Endothelial cell (in vitro differentiated cells): Measurements from ENCODE around the gene DCAF8. TPM values are rescaled to one million over a fixed set of nuclear protein-coding genes. Genes with fewer than 3 reads are reported as not detected.

ENCODE experiments used
- DNase-seq: peaks from one replicate; pipeline ENCODE4 v3.0.0; 2021; ENCODE audit warnings: low spot score
- H3K27ac Mint-ChIP-seq: one replicate; pipeline ENCODE4 v1.8.0; 2021; ENCODE audit warnings: mixed read lengths, inconsistent platforms; ENCODE audit not compliant: unreplicated experiment
- H3K27me3 Mint-ChIP-seq: one replicate; pipeline ENCODE4 v1.8.0; 2021; ENCODE audit warnings: mild to moderate bottlenecking, moderate library complexity, mixed read lengths, inconsistent platforms; ENCODE audit not compliant: unreplicated experiment
- H3K36me3 Mint-ChIP-seq: one replicate; pipeline ENCODE4 v1.8.0; 2021; ENCODE audit warnings: mild to moderate bottlenecking, low read depth, mixed read lengths, inconsistent platforms; ENCODE audit not compliant: unreplicated experiment
- H3K4me1 Mint-ChIP-seq: one replicate; pipeline ENCODE4 v1.8.0; 2021; ENCODE audit warnings: mild to moderate bottlenecking, mixed read lengths, inconsistent platforms; ENCODE audit not compliant: unreplicated experiment
- H3K4me3 Mint-ChIP-seq: one replicate; pipeline ENCODE4 v1.8.0; 2021; ENCODE audit warnings: mild to moderate bottlenecking, mixed read lengths, inconsistent platforms; ENCODE audit not compliant: unreplicated experiment
- H3K9me3 Mint-ChIP-seq: one replicate; pipeline ENCODE4 v1.8.0; 2021; ENCODE audit warnings: mixed read lengths, inconsistent platforms; ENCODE audit not compliant: unreplicated experiment
- total RNA-seq: library from RNA; stranded (reverse); fragmentation: NEBNext Ultra II Directional; extraction: Animal tissue kit (Norgen Biotek cat#: 25700); gene quantifications from one replicate; pipeline ENCODE4 v1.2.1, GENCODE V29; 2021; ENCODE audit not compliant: unreplicated experiment
- TF ChIP-seq, protein P1 (sequence below): fragments of 200-600 bp; sonication (generic); IDR thresholded peaks from one replicate; pipeline ENCODE4 v1.5.0; 2021; ENCODE audit warnings: antibody characterized with exemption; ENCODE audit not compliant: unreplicated experiment

The DCAF8 gene
- total RNA-seq, 1 donor from 2014 or later: 134 TPM

DNA sequence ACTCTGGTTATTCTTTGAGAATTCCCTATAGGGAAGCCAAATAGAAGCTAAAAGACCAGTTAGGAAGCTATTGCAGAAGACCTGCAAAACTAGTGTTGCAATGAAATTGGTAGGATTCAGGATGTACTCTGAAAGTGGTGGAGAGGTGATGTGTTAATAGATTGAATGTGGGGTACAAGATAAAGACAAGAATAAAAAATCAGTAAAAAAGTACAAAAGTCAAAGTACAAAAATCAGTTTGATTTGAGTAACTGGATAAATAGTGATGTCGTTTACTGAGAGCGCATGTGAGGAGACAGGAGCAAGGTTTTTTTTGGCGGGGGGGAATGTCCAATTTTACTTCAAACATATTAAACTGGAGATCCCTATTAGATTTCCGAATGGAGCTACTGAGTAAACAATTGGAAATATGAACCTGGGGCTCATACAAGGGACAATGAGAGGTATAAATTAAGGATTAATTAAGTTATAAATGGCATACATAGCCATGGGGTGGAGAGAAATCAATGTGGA lies 2.5 kb upstream of the DCAF8 start:
- H3K27ac Mint-ChIP-seq: no peak overlapping the region
- no peak overlapping the region for H3K4me3 Mint-ChIP-seq
- DNase-seq: no peak
- H3K27me3 Mint-ChIP-seq: peaks cover 11% of the 10 kb centered on the region
- no peaks in the 10 kb centered on the region for H3K9me3 Mint-ChIP-seq
- TF ChIP-seq, protein P1, sequence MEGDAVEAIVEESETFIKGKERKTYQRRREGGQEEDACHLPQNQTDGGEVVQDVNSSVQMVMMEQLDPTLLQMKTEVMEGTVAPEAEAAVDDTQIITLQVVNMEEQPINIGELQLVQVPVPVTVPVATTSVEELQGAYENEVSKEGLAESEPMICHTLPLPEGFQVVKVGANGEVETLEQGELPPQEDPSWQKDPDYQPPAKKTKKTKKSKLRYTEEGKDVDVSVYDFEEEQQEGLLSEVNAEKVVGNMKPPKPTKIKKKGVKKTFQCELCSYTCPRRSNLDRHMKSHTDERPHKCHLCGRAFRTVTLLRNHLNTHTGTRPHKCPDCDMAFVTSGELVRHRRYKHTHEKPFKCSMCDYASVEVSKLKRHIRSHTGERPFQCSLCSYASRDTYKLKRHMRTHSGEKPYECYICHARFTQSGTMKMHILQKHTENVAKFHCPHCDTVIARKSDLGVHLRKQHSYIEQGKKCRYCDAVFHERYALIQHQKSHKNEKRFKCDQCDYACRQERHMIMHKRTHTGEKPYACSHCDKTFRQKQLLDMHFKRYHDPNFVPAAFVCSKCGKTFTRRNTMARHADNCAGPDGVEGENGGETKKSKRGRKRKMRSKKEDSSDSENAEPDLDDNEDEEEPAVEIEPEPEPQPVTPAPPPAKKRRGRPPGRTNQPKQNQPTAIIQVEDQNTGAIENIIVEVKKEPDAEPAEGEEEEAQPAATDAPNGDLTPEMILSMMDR: no peak
- peaks cover 6% of the 10 kb centered on the region for H3K36me3 Mint-ChIP-seq
- peaks cover 18% of the 10 kb centered on the region for H3K4me1 Mint-ChIP-seq

DNA sequence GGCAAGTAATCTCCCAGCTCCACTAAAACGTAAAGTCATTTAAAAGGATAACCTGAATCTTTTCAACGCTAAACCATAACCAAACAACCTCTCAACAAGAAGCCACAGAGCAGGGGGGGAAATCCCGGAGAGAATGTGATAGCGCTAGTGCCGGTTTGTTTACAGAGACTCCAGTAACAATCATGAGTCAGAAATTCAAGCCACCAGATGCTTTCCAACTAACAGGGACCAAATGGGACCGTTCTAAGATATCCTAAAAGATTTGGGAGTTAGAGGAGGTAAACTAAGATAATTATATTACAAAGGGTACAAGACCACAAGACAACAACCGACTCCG lies 825 bp downstream of the DCAF8 start:
- DNase-seq: no peak
- peaks cover 8% of the 10 kb centered on the region for H3K27me3 Mint-ChIP-seq
- peaks cover 27% of the 10 kb centered on the region for H3K4me1 Mint-ChIP-seq
- H3K4me3 Mint-ChIP-seq: peak overlapping the region; percentile 99
- peaks cover 9% of the 10 kb centered on the region for H3K36me3 Mint-ChIP-seq
- peak overlapping the region; percentile 99 for H3K27ac Mint-ChIP-seq
- TF ChIP-seq, protein P1: no peak
- no peaks in the 10 kb centered on the region for H3K9me3 Mint-ChIP-seq

DNA sequence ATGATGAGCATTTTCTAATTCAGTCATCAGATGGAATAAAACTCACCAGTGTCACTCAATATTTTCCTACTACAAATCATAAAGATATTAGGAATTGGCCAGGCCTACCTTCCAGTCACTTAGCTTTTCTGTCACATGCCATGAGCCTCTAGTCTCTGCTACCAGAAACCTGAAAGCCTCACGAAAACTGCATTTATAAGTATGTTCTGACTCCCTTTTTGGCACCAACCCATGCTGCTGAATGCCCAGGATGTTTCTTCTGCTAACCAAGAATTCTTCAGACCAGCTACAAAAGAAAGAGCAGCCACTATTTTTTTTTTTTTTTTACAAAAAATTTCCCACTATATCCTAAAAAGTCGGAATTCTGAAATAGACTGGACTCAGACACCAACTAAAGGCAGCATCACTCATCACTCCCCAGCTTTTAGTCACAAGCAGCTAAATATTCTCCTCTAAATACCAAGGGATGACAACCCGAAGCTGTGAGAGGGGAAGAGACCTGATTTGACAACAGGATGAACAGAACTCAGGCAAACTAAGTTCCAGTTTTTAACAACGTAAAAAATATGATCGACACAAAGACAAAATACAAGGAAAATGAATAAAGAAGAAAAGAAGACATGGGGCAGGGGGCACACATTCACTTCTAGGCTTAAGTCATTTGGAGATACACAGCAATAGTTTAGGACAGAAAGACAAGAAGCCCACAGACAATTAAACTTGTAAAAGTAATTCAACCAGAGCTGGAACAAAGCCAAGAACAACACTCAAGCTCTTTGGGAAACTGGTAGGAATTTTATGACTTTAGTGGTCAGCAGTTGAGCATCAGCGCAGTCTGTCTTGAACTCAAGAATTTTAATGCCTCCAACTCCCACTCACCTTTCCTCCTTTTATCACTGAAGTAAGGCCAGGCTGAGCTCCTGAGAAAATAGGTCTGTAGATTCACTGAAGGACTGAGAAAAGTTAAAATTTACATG lies 1.7 kb downstream of the DCAF8 start:
- Mint-ChIP-seq H3K27ac (peak overlapping the region; percentile 99), H3K4me3 (peak overlapping the region; percentile 99), H3K4me1 (peaks cover 27% of the 10 kb centered on the region), H3K27me3 (peaks cover 8% of the 10 kb centered on the region), H3K36me3 (peaks cover 9% of the 10 kb centered on the region), H3K9me3 (no peaks in the 10 kb centered on the region)
- no peak for DNase-seq
- TF ChIP-seq, protein P1: no peak

DNA sequence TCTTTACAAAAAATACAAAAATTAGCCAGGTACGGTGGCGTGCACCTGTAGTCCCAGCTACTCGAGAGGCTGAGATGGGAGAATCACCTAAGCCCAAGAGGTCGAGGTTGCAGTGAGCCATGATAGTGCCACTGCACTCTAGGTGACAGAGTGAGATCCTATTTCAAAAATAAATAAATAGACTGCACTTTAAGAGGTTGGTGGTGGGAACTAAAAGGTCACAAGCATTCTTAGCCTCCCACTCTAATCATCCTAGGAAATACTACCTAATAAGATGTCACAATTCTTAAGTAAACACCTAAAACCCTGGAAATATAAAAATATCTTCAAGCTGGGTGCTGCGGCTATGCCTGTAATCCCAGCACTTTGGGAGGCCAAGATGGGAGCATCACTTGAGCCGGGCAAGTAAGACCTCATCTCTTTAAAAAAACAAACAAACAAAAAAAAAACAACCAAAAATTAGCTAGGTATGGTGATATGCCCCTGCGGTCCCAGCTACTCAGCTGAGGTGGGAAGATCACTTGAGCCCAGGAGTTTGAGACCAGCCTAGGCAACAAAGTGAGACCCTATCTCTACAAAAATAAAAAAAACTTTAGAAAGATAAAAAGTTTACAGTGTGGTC lies 4.1 kb downstream of the DCAF8 start:
- Mint-ChIP-seq H3K36me3 (peaks cover 9% of the 10 kb centered on the region), H3K4me1 (peaks cover 27% of the 10 kb centered on the region), H3K9me3 (no peaks in the 10 kb centered on the region), H3K4me3 (no peak overlapping the region), H3K27me3 (peaks cover 8% of the 10 kb centered on the region), H3K27ac (no peak overlapping the region)
- TF ChIP-seq, protein P1: no peak
- DNase-seq: no peak
